IMR-90 (cell line): ENCODE data around the gene SERPINC1. TPM values are rescaled to one million over a fixed set of nuclear protein-coding genes. Genes with fewer than 3 reads are reported as not detected.

Source experiments
- ATAC-seq: fragments of 200-7000 bp; cut with Tn5 transposase; 2 replicates; pipeline ENCODE4 v1.9.1; 2020; ENCODE audit warnings: low read depth, mild to moderate bottlenecking, moderate library complexity
- BruUV-seq: library from RNA; stranded (reverse); fragments of 400-500 nt; replicated peaks from 2 replicates; lab custom pipeline; 2021; lab: Mats Ljungman, UMichigan
- CTCF ChIA-PET: fragments of 300-600 bp; formaldehyde crosslinking; extraction: SDS; loops from one replicate; lab custom pipeline; 2021; ENCODE audit warnings: antibody characterized with exemption; lab: Yijun Ruan, JAX
- POLR2A ChIA-PET: fragments of 300-600 bp; sonication (Branson Sonifier 250); formaldehyde crosslinking; loops from one replicate; lab custom pipeline; 2022; ENCODE audit warnings: antibody characterized with exemption; ENCODE audit not compliant: unreplicated experiment; lab: Charles Lee
- DNase-seq: peaks from one replicate; pipeline ENCODE4 v3.0.0; 2013
- H2AFZ ChIP-seq: replicated peaks from 2 replicates; pipeline ENCODE3; 2013; ENCODE audit warnings: low read length, mild to moderate bottlenecking; ENCODE audit not compliant: poor library complexity
- H2AK5ac ChIP-seq: 2 replicates; pipeline ENCODE4 v1.6.1; 2013; ENCODE audit warnings: low read depth, low read length, inconsistent platforms
- H2AK9ac ChIP-seq: replicated peaks from 2 replicates; pipeline ENCODE3; 2013; ENCODE audit warnings: mild to moderate bottlenecking, low read depth, low read length, moderate library complexity; ENCODE audit not compliant: poor library complexity
- H2BK120ac ChIP-seq: 2 replicates; pipeline ENCODE4 v1.6.1; 2013; ENCODE audit warnings: low read depth, low read length, inconsistent platforms
- H2BK15ac ChIP-seq: 3 replicates; pipeline ENCODE4 v1.6.1; 2013; ENCODE audit warnings: low read depth, low read length, inconsistent platforms
- H2BK20ac ChIP-seq: 2 replicates; pipeline ENCODE4 v1.6.1; 2013; ENCODE audit warnings: low read depth, mild to moderate bottlenecking, inconsistent platforms, low read length, moderate library complexity
- H2BK5ac ChIP-seq: 2 replicates; pipeline ENCODE4 v1.6.1; 2013; ENCODE audit warnings: mild to moderate bottlenecking, low read depth, low read length, inconsistent platforms; ENCODE audit not compliant: poor library complexity, severe bottlenecking
- H3K14ac ChIP-seq: replicated peaks from 2 replicates; pipeline ENCODE4 v1.6.1; 2013; ENCODE audit warnings: low read depth, low read length, inconsistent platforms
- H3K18ac ChIP-seq: 2 replicates; pipeline ENCODE4 v1.6.1; 2013; ENCODE audit warnings: low read depth, low read length, control low read depth
- H3K23ac ChIP-seq: 2 replicates; pipeline ENCODE4 v1.6.1; 2013; ENCODE audit warnings: low read depth, low read length, inconsistent platforms
- H3K27ac ChIP-seq: 2 replicates; pipeline ENCODE4 v1.5.1; 2013; ENCODE audit warnings: mild to moderate bottlenecking, control low read depth, low read length; ENCODE audit not compliant: insufficient read depth
- H3K27me3 ChIP-seq: 2 replicates; pipeline ENCODE4 v1.6.1; 2013; ENCODE audit warnings: low read length; ENCODE audit not compliant: control insufficient read depth, insufficient read depth
- H3K36me3 ChIP-seq: 2 replicates; pipeline ENCODE4 v1.6.1; 2013; ENCODE audit warnings: low read length, mixed read lengths; ENCODE audit not compliant: control insufficient read depth, insufficient read depth
- H3K4ac ChIP-seq: 2 replicates; pipeline ENCODE4 v1.6.1; 2013; ENCODE audit warnings: low read depth, low read length, inconsistent platforms
- H3K4me1 ChIP-seq: 2 replicates; pipeline ENCODE4 v1.6.1; 2013; ENCODE audit warnings: low read length, mixed read lengths; ENCODE audit not compliant: control insufficient read depth, insufficient read depth
- H3K4me2 ChIP-seq: 2 replicates; pipeline ENCODE4 v1.6.1; 2013; ENCODE audit warnings: low read depth, mild to moderate bottlenecking, control low read depth, low read length, moderate library complexity
- H3K4me3 ChIP-seq: 2 replicates; pipeline ENCODE4 v1.5.1; 2013; ENCODE audit warnings: low read depth, mild to moderate bottlenecking, control low read depth, low read length, moderate library complexity; ENCODE audit not compliant: insufficient read depth
- H3K56ac ChIP-seq: 2 replicates; pipeline ENCODE4 v1.6.1; 2013; ENCODE audit warnings: low read length, inconsistent platforms; ENCODE audit not compliant: insufficient read depth; ENCODE audit errors: extremely low read depth
- H3K79me1 ChIP-seq, 2 experiments: 2 replicates each; pipeline ENCODE4 v1.6.1; 2013; ENCODE audit warnings: low read length in 2 of 2, inconsistent platforms in 1 of 2, low read depth in 1 of 2
- H3K9ac ChIP-seq: 2 replicates; pipeline ENCODE4 v1.6.1; 2013; ENCODE audit warnings: low read depth, low read length, control low read depth
- H3K9me1 ChIP-seq: 2 replicates; pipeline ENCODE4 v1.6.1; 2013; ENCODE audit warnings: low read length, inconsistent platforms; ENCODE audit not compliant: insufficient read depth
- H3K9me3 ChIP-seq: 2 replicates; pipeline ENCODE4 v1.6.1; 2013; ENCODE audit warnings: low read length; ENCODE audit not compliant: control insufficient read depth, insufficient read depth
- H4K20me1 ChIP-seq: 2 replicates; pipeline ENCODE4 v1.6.1; 2013; ENCODE audit warnings: low read length, inconsistent platforms; ENCODE audit not compliant: insufficient read depth
- H4K5ac ChIP-seq: 2 replicates; pipeline ENCODE4 v1.6.1; 2013; ENCODE audit warnings: mild to moderate bottlenecking, low read depth, low read length, control low read depth
- H4K8ac ChIP-seq, 2 experiments: 2 replicates each; pipeline ENCODE4 v1.6.1; 2013; ENCODE audit warnings: low read depth in 2 of 2, low read length in 2 of 2, control low read depth in 1 of 2, inconsistent platforms in 1 of 2
- H4K91ac ChIP-seq: 2 replicates; pipeline ENCODE4 v1.6.1; 2013; ENCODE audit warnings: low read depth, low read length, inconsistent platforms; ENCODE audit not compliant: insufficient read depth
- CHD1 ChIP-seq: IDR thresholded peaks from 2 replicates; pipeline ENCODE4 v1.6.1; 2012; ENCODE audit warnings: low read depth, low read length, improper control_type of control experiment
- CTCF ChIP-seq: conservative IDR thresholded peaks from 2 replicates; pipeline ENCODE4 v1.5.1; 2012; ENCODE audit warnings: mild to moderate bottlenecking, low read depth, low read length, improper control_type of control experiment
- ELK1 ChIP-seq: fragments of 150-350 bp; IDR thresholded peaks from 2 replicates; pipeline ENCODE4 v1.6.1; 2016; ENCODE audit warnings: low read depth, mild to moderate bottlenecking, low read length, moderate library complexity, borderline replicate concordance
- FOS ChIP-seq: fragments of 150-350 bp; IDR thresholded peaks from 2 replicates; pipeline ENCODE4 v1.6.1; 2016; ENCODE audit warnings: low read depth, low read length
- MAFK ChIP-seq: IDR thresholded peaks from 2 replicates; pipeline ENCODE4 v1.6.1; 2012; ENCODE audit warnings: low read depth, low read length, improper control_type of control experiment
- MAZ ChIP-seq: IDR thresholded peaks from 2 replicates; pipeline ENCODE4 v1.6.1; 2012; ENCODE audit warnings: low read depth, mild to moderate bottlenecking, low read length, improper control_type of control experiment, moderate library complexity, borderline replicate concordance
- NFE2L2 ChIP-seq: fragments of 150-350 bp; IDR thresholded peaks from 2 replicates; pipeline ENCODE4 v1.6.1; 2016; ENCODE audit warnings: low read depth, mild to moderate bottlenecking, low read length
- RAD21 ChIP-seq: IDR thresholded peaks from 2 replicates; pipeline ENCODE4 v1.6.1; 2012; ENCODE audit warnings: low read length, improper control_type of control experiment
- RCOR1 ChIP-seq: IDR thresholded peaks from 2 replicates; pipeline ENCODE4 v1.6.1; 2012; ENCODE audit warnings: mild to moderate bottlenecking, low read length, improper control_type of control experiment; ENCODE audit not compliant: insufficient replicate concordance
- RFX5 ChIP-seq: IDR thresholded peaks from 2 replicates; pipeline ENCODE4 v1.8.0; 2012; ENCODE audit warnings: low read depth, mild to moderate bottlenecking, low read length, moderate library complexity
- SMC3 ChIP-seq: fragments of 150-350 bp; IDR thresholded peaks from 2 replicates; pipeline ENCODE4 v1.6.1; 2016; ENCODE audit warnings: low read depth, mild to moderate bottlenecking, antibody characterized with exemption, low read length, moderate library complexity
- WGBS, 2 experiments: methylation state at CpG; one replicate each; pipeline versions ENCODE4 v1.1.5 to v1.1.7; 2013; ENCODE audit warnings: missing lambda C conversion rate in 2 of 2; ENCODE audit not compliant: insufficient read length in 1 of 2; ENCODE audit errors: extremely low coverage in 2 of 2; 5-methylcytosine and 5-hydroxymethylcytosine counted together
- dilution Hi-C: fragments of 300-500 bp; cut with HindIII; formaldehyde crosslinking; loops from one replicate; pipeline ENCODE4 v1.14.3; 2018; ENCODE audit warnings: low sequenced_read_pairs; ENCODE audit not compliant: unreplicated experiment
- in situ Hi-C: fragments of 300-500 bp; cut with MboI; formaldehyde crosslinking; loops from 3 replicates; pipeline ENCODE4 v1.14.3; 2019; ENCODE audit warnings: low sequenced_read_pairs, inconsistent platforms, mixed read lengths
- intact Hi-C: fragments of 100-400 bp; cut with micrococcal nuclease; formaldehyde crosslinking; loops from 2 replicates; pipeline ENCODE4 v1.10.0; 2022
- polyA plus RNA-seq, 3 experiments: library from polyadenylated mRNA; depleted of rRNA; stranded (reverse); fragments of >200 nt; gene quantifications; 2 replicates each; pipeline ENCODE4 v1.2.3, GENCODE V29; 2012; ENCODE audit warnings: low replicate concordance in 1 of 3
- total RNA-seq: library from RNA; depleted of rRNA; stranded (reverse); fragments of >200 nt; gene quantifications from 2 replicates; pipeline ENCODE4 v1.2.3, GENCODE V29; 2012

The SERPINC1 gene
- total and polyA plus RNA-seq, 2 of the 4 experiments (the other 2 are of a cell fraction): not detected

- ATAC-seq: no peak
- Histone ChIP-seq H3K9me3 (no peaks in the 10 kb centered on the region), H2BK15ac (peak overlapping the region; percentile 29), H4K8ac (peak overlapping the region; percentile 25 to 52; a peak in 1 of 4 replicates), H2AK5ac (peak overlapping the region; percentile 59; the same call in 1 of the 2 replicates), H3K9ac (peak overlapping the region; percentile 75), H4K5ac (peak overlapping the region; percentile 43), H3K4me2 (peak overlapping the region; percentile 52; the same call in 1 of the 2 replicates), H2AK9ac (no peak overlapping the region), H3K27ac (peak overlapping the region; percentile 97), H3K4me3 (no peak overlapping the region), H3K4me1 (peaks cover 18% of the 10 kb centered on the region), H3K18ac (peak overlapping the region; percentile 89; the same call in 1 of the 2 replicates), H3K56ac (no peak overlapping the region; the same call in 1 of the 2 replicates), H4K20me1 (peaks cover 6% of the 10 kb centered on the region; the same call in 1 of the 2 replicates), H3K79me1 (peaks cover 8 to 37% of the 10 kb centered on the region in 2 experiments; a peak in 2 of 4 replicates), H4K91ac (0 out of 2 replicates have a peak overlapping the region, but pooled peaks have one; percentile 20), H3K9me1 (peaks cover 5% of the 10 kb centered on the region), H3K36me3 (peaks cover 12% of the 10 kb centered on the region), H3K27me3 (no peaks in the 10 kb centered on the region), H2AFZ (no peak overlapping the region), H3K4ac (peak overlapping the region; percentile 47), H2BK20ac (0 out of 2 replicates have a peak overlapping the region, but pooled peaks have one; percentile 2), H2BK120ac (peak overlapping the region; percentile 36), H3K23ac (peak overlapping the region; percentile 6; the same call in 1 of the 2 replicates), H2BK5ac (peak overlapping the region; percentile 81), H3K14ac (peak overlapping the region; percentile 6)
- BruUV-seq: no TSS peak
- in situ Hi-C loops (no loop called here), intact Hi-C loops (no loop called here), dilution Hi-C loops (no loop called here)
- TF ChIP-seq NFE2L2 (no peak), MAZ (no peak), ELK1 (no peak), CHD1 (no peak), MAFK (no peak), CTCF (no peak), RFX5 (no peak), FOS (no peak), SMC3 (no peak), RCOR1 (no peak), RAD21 (no peak)
- ChIA-PET CTCF (interaction anchor here (1.0 to 2.7 kb wide), 2 partner anchors 10 to 11 kb away, joined by 6 to 8 read pairs; no protein-coding TSS in a partner anchor), POLR2A (interaction anchor here (0.7 kb wide), 1 partner anchor 19 kb away, joined by 4 read pairs; no protein-coding TSS in a partner anchor)
- no peak for DNase-seq
- WGBS, 2 experiments: no CpG with 5 or more reads among the region's 1 CpG
These were observed 61.1 kb downstream of the SERPINC1 start for GRCh38 chr1:173856014-173856413.
